Stomach (tissue), 9 donors: ENCODE measurements around the gene PRRG4. TPM values are rescaled to one million over a fixed set of nuclear protein-coding genes. Genes with fewer than 3 reads are reported as not detected.

Experiments used
- DNase-seq, 2 donors: peaks; one replicate each; pipeline versions ENCODE4 v3.0.0 to v3.0.0-alpha.2; 2013 to 2019
- H3K27ac ChIP-seq, 5 donors: fragments of 200-600 bp in 4 of 5; sonication (generic) in 4 of 5; one replicate each; pipeline ENCODE4 v1.5.1; 2013 to 2019; ENCODE audit warnings: mild to moderate bottlenecking in 1 of 5, moderate library complexity in 1 of 5
- H3K27me3 ChIP-seq, 3 donors: fragments of 200-600 bp; sonication (generic); one replicate each; pipeline ENCODE4 v1.5.1; 2017 to 2019; ENCODE audit warnings: mixed run types in 1 of 3
- H3K36me3 ChIP-seq, 4 donors: fragments of 200-600 bp; sonication (generic); 1 replicate in 3 of 4; 2 replicates in 1 of 4; pipeline ENCODE4 v1.5.1; 2016 to 2019
- H3K4me1 ChIP-seq, 4 donors: fragments of 200-600 bp; sonication (generic); one replicate each; pipeline ENCODE4 v1.5.1; 2016 to 2019
- H3K4me3 ChIP-seq, 4 donors: fragments of 200-600 bp; sonication (generic) in 3 of 4; one replicate each; pipeline ENCODE4 v1.5.1; 2016 to 2019; ENCODE audit warnings: mild to moderate bottlenecking in 1 of 4
- H3K9me3 ChIP-seq, 4 donors: fragments of 200-600 bp; sonication (generic); one replicate each; pipeline ENCODE4 v1.5.1; 2016 to 2019
- EP300 ChIP-seq: sonication (generic); formaldehyde crosslinking; IDR thresholded peaks from one replicate; pipeline ENCODE4 v1.6.1; 2017; ENCODE audit warnings: antibody characterized with exemption
- POLR2A ChIP-seq, 4 donors: fragments of 450-650 bp; IDR thresholded peaks; one replicate each; pipeline ENCODE4 v1.6.1; 2016; ENCODE audit warnings: antibody characterized with exemption in 4 of 4, control low read depth in 2 of 4, mild to moderate bottlenecking in 1 of 4, moderate library complexity in 1 of 4
- POLR2AphosphoS5 ChIP-seq, 3 donors: sonication (generic); formaldehyde crosslinking; IDR thresholded peaks; one replicate each; pipeline ENCODE4 v1.6.1; 2016; ENCODE audit warnings: antibody characterized with exemption in 3 of 3
- WGBS, 5 donors: extraction: QIAGEN DNeasy Blood & Tissue Kit in 3 of 5; methylation state at CpG; one replicate each; pipeline versions ENCODE4 v1.1.5 to v1.1.7; 2013 to 2018; 5-methylcytosine and 5-hydroxymethylcytosine counted together
- intact Hi-C: fragments of 100-400 bp; cut with DNase I; formaldehyde crosslinking; loops from one replicate; pipeline ENCODE4 v1.15.1; 2023; ENCODE audit warnings: low total_unique reads
- polyA plus RNA-seq, 3 donors: library from polyadenylated mRNA; stranded (reverse); fragments of 200-250 nt; gene quantifications; one replicate each; pipeline ENCODE4 v1.2.3, GENCODE V29; 2013
- total RNA-seq, 5 donors: library from RNA; depleted of rRNA; stranded (reverse); fragments of >200 nt; gene quantifications; one replicate each; pipeline versions ENCODE4 v1.1.0 to v1.2.3, GENCODE V29; 2014 to 2016
- TF ChIP-seq, protein P1 (sequence below), 7 experiments: fragments of 450-650 bp in 4 of 7; fragments of 200-600 bp in 3 of 7; sonication (generic) in 3 of 7; IDR thresholded peaks; one replicate each; pipeline ENCODE4 v1.5.1; 2016 to 2019; ENCODE audit warnings: antibody characterized with exemption in 7 of 7, control low read depth in 2 of 7, mild to moderate bottlenecking in 1 of 7
- donor health status: healthy with polysubstance abuse.
- donor health status: Bipolar disorder and iron deficiency.
- donor health status: healthy.

The PRRG4 gene
- total and polyA plus RNA-seq, 8 donors = under 0.01 to 9.0 (median 4.3) TPM

DNA sequence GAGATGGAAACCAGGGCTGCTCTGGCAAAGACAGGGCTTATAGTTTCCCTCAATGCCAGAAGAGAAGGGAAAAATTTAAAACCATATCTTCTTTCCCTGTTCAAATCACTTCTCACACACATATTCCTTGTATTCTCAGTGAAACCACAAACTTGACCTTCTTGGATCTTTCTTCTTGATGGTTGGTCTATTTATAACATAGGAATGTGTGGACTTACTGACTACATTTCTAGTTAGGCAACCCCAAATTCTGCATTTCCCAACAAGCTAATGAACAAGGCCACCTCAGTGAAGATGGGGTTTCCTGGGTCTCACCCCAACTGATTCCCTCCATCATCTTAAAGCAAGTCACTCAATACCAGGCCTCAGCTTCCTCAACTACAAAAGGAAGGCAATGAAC is 59.1 kb downstream of the PRRG4 start:
- TF ChIP-seq EP300 (no peak), POLR2A (IDR thresholded peaks at IDR 0.05) (no peak), POLR2AphosphoS5 (IDR thresholded peaks at IDR 0.05) (no peak)
- TF ChIP-seq, protein P1, sequence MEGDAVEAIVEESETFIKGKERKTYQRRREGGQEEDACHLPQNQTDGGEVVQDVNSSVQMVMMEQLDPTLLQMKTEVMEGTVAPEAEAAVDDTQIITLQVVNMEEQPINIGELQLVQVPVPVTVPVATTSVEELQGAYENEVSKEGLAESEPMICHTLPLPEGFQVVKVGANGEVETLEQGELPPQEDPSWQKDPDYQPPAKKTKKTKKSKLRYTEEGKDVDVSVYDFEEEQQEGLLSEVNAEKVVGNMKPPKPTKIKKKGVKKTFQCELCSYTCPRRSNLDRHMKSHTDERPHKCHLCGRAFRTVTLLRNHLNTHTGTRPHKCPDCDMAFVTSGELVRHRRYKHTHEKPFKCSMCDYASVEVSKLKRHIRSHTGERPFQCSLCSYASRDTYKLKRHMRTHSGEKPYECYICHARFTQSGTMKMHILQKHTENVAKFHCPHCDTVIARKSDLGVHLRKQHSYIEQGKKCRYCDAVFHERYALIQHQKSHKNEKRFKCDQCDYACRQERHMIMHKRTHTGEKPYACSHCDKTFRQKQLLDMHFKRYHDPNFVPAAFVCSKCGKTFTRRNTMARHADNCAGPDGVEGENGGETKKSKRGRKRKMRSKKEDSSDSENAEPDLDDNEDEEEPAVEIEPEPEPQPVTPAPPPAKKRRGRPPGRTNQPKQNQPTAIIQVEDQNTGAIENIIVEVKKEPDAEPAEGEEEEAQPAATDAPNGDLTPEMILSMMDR (IDR thresholded peaks at IDR 0.05) = no peak
- Histone ChIP-seq H3K9me3 (no peaks in the 10 kb centered on the region), H3K4me1 (peaks cover 0 to 14% (median 12%) of the 10 kb centered on the region in 4 donors), H3K36me3 (no peaks in the 10 kb centered on the region), H3K27ac (no peak overlapping the region), H3K27me3 (no peaks in the 10 kb centered on the region), H3K4me3 (no peak overlapping the region)
- no peak for DNase-seq
- intact Hi-C loops = no loop called here

GRCh38 chr11:32890843-32891656 is 61.3 kb downstream of the PRRG4 start:
- peaks cover 0 to 35% (median 23%) of the 10 kb centered on the region in 4 donors for H3K4me1 ChIP-seq
- TF ChIP-seq, protein P1 (IDR thresholded peaks at IDR 0.05) = no peak
- peak in 1 of 2 donors; percentile 32 for DNase-seq
- H3K27me3 ChIP-seq = no peaks in the 10 kb centered on the region
- no peaks in the 10 kb centered on the region for H3K9me3 ChIP-seq
- H3K27ac ChIP-seq = no peak overlapping the region
- no peaks in the 10 kb centered on the region for H3K36me3 ChIP-seq
- H3K4me3 ChIP-seq = peak overlapping the region in 1 of 4 donors; percentile 96
- 31 to 49% (median 39%) methylated on average over 11 of the region's 11 CpGs for whole genome bisulfite sequencing, 5 donors
- intact Hi-C loops = no loop called here

DNA sequence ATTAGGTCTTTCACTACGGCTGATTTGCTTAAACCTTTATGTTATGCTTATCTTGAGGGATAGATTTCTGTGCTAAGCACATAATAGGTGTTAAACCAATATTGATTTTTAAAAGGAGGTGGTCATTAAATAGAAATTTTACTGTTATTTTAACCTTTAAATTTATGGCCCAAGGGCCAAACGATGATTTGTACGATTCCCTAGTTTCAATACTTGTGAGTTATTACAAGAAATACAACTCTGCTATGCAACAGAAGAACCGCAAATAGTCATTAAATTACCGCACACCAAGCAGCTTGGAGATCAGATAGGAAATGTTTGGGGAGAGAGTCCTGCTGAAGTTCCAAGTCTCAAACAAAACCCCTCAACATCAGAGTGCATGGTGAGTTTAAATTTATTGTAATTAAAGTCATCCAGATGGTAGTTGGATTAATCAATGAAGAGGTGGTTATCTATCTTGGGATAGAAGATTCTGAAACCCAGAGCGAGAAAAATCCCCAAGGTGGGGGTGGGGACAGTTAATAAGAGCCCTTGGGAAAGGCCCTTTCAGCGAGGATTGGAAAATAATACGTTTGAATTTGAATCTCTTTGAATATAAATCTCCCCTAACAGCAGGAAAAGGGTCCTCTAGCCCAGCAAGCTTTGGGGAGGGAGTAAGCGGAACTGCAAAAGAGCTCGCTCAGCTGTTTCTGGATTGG is 62.1 kb downstream of the PRRG4 start:
- Histone ChIP-seq H3K4me3 (peak overlapping the region; percentile 90 to 98 (median 94)), H3K27ac (peak overlapping the region; percentile 91 to 98 (median 95)), H3K9me3 (no peaks in the 10 kb centered on the region), H3K36me3 (no peaks in the 10 kb centered on the region), H3K27me3 (no peaks in the 10 kb centered on the region), H3K4me1 (peaks cover 0 to 38% (median 23%) of the 10 kb centered on the region in 4 donors)
- TF ChIP-seq EP300 (no peak), POLR2AphosphoS5 (IDR thresholded peaks at IDR 0.05) (no peak), POLR2A (IDR thresholded peaks at IDR 0.05) (no peak)
- TF ChIP-seq, protein P1 (IDR thresholded peaks at IDR 0.05) = no peak
- intact Hi-C loops = no loop called here
- DNase-seq = peak in 1 of 2 donors; percentile 16
- WGBS, 5 donors = 4 to 11% (median 7%) methylated on average over 10 of the region's 10 CpGs

GRCh38 chr11:32892355-32893092 is 62.8 kb downstream of the PRRG4 start, which contains the start of gene QSER1:
QSER1 (plus strand) TSS chr11:32892811; CDS start chr11:32893126, 315 bp downstream.
- peak; percentile 65 to 92 for DNase-seq
- WGBS, 5 donors = 0 to 2% (median 1%) methylated on average over 4 to 84 of the region's 91 CpGs
- no peaks in the 10 kb centered on the region for H3K36me3 ChIP-seq
- peaks cover 0 to 44% (median 23%) of the 10 kb centered on the region in 4 donors for H3K4me1 ChIP-seq
- TF ChIP-seq POLR2A (IDR thresholded peaks at IDR 0.05) = no peak
- peak in 2 of 3 donors; percentile 73 to 79 for TF ChIP-seq POLR2AphosphoS5 (IDR thresholded peaks at IDR 0.05)
- peak within 1 kb of the TSS; percentile 90 to 98 (median 94) for H3K4me3 ChIP-seq
- H3K9me3 ChIP-seq = no peaks in the 10 kb centered on the region
- peak within 1 kb of the TSS; percentile 91 to 98 (median 95) for H3K27ac ChIP-seq
- no peaks in the 10 kb centered on the region for H3K27me3 ChIP-seq
- intact Hi-C loops = no loop called here
